WI38 (cell line): ENCODE measurements around the gene C1QTNF6.

Source experiments
- H3K4me3 ChIP-seq: 2 replicates; pipeline ENCODE4 v1.5.1; 2011; ENCODE audit warnings: low read depth, mild to moderate bottlenecking, control low read depth, low read length
- TF ChIP-seq, protein P1 (sequence below): IDR thresholded peaks from 2 replicates; pipeline ENCODE4 v1.5.1; 2012; ENCODE audit warnings: low read depth, mild to moderate bottlenecking, control low read depth, low read length

The C1QTNF6 gene

GRCh38 chr22:37163096-37163489 lies 25.0 kb downstream of the C1QTNF6 start:
- H3K4me3 ChIP-seq = no peak overlapping the region
- TF ChIP-seq, protein P1, sequence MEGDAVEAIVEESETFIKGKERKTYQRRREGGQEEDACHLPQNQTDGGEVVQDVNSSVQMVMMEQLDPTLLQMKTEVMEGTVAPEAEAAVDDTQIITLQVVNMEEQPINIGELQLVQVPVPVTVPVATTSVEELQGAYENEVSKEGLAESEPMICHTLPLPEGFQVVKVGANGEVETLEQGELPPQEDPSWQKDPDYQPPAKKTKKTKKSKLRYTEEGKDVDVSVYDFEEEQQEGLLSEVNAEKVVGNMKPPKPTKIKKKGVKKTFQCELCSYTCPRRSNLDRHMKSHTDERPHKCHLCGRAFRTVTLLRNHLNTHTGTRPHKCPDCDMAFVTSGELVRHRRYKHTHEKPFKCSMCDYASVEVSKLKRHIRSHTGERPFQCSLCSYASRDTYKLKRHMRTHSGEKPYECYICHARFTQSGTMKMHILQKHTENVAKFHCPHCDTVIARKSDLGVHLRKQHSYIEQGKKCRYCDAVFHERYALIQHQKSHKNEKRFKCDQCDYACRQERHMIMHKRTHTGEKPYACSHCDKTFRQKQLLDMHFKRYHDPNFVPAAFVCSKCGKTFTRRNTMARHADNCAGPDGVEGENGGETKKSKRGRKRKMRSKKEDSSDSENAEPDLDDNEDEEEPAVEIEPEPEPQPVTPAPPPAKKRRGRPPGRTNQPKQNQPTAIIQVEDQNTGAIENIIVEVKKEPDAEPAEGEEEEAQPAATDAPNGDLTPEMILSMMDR = no peak

GRCh38 chr22:37162221-37163095 lies 25.6 kb downstream of the C1QTNF6 start:
- no peak overlapping the region for H3K4me3 ChIP-seq

GRCh38 chr22:37161443-37161842 lies 26.6 kb downstream of the C1QTNF6 start:
- H3K4me3 ChIP-seq = no peak overlapping the region
- TF ChIP-seq, protein P1 = no peak

More at GRCh38 chr22:37162221-37163095, 25.6 kb downstream of the C1QTNF6 start:
- TF ChIP-seq, protein P1 = no peak

- H3K4me3 ChIP-seq = no peak overlapping the region
- TF ChIP-seq, protein P1 = no peak
These were observed 28.0 kb downstream of the C1QTNF6 start for GRCh38 chr22:37160027-37160426.

GRCh38 chr22:37158963-37159290 lies 29.1 kb downstream of the C1QTNF6 start:
- TF ChIP-seq, protein P1 = no peak
- H3K4me3 ChIP-seq = no peak overlapping the region

- TF ChIP-seq, protein P1 = no peak
These were observed 30.3 kb downstream of the C1QTNF6 start for GRCh38 chr22:37157516-37158285.

DNA sequence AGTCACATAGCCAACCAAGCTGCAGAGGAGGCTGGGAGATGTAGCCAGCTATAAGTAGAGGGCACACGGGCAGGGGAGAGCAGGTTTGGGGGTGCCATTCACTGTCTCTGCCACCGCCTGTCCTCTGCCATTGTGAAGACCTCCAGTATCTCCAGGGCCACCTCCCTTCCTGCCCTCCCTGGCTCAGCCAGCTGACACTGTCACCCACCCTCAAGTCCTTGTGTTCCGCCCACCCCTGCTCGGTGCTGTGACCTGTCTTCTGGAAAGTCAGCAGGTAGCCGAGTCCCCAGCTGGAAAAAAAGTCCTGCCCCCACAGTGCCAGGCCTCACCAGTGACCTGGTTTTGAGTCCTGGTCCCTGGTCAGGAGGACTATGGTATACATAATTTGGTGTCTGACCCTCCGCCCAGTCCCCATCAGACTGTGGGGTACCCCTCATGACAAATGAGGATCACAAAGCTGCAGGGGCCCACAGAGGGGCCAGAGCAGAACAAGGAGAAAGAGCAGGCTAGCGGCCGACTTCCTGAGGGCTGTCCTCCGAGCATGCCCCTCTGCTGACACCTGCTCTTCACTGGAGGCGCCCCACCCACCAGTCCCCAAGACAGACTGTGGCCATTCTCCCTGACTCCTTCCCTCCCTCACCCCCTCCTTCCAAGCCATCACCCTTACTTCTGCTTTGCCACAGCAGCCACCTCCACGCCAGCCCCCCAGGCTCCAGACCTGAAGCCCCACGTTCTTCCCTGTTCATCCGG lies 31.2 kb downstream of the C1QTNF6 start:
- TF ChIP-seq, protein P1 = no peak
- no peak overlapping the region for H3K4me3 ChIP-seq

More at GRCh38 chr22:37157516-37158285, 30.3 kb downstream of the C1QTNF6 start:
- no peak overlapping the region for H3K4me3 ChIP-seq
